ENCODE measurements around the gene ZBTB38. TPM values are rescaled to one million over a fixed set of nuclear protein-coding genes. Genes with fewer than 3 reads are reported as not detected.

The ZBTB38 gene
- total RNA-seq, 1 donor from 2014 or later, result 24.5 TPM

GRCh38 chr3:141368925-141369794, 856 bp downstream of the ZBTB38 start:
- Histone ChIP-seq H3K79me2 (ENCODE audit: low read depth) (no peaks in the 10 kb centered on the region), H3F3A (ENCODE audit: low read depth) (peaks cover 5% of the 10 kb centered on the region), H3K9ac (no peak overlapping the region), H3K9me3 (ENCODE audit: low read depth) (no peaks in the 10 kb centered on the region), H3K27me3 (no peaks in the 10 kb centered on the region), H2AFZ (replicated peaks) (peak overlapping the region; percentile 77), H3K4me2 (no peak overlapping the region), H3K4me1 (peaks cover 4% of the 10 kb centered on the region), H3K4me3 (no peak overlapping the region), H3K36me3 (no peaks in the 10 kb centered on the region), H3K27ac (no peak overlapping the region), H4K20me1 (ENCODE audit: low read depth) (no peaks in the 10 kb centered on the region)
- peak overlapping the region; percentile 99 for H3K27ac Mint-ChIP-seq
- no peaks in the 10 kb centered on the region for H3K27me3 Mint-ChIP-seq (ENCODE audit: insufficient read depth, low read depth)
- H3K36me3 Mint-ChIP-seq, result peaks cover 12% of the 10 kb centered on the region
- H3K4me1 Mint-ChIP-seq, result peaks cover 62% of the 10 kb centered on the region
- no peak for DNase-seq (ENCODE audit: low spot score)
- peak overlapping the region; percentile 71 for H3K4me3 Mint-ChIP-seq
- no peaks in the 10 kb centered on the region for H3K9me3 Mint-ChIP-seq
- TF ChIP-seq CTCF (IDR thresholded peaks at IDR 0.05) (no peak), EZH2phosphoT487 (IDR thresholded peaks at IDR 0.05) (no peak), EZH2 (IDR thresholded peaks at IDR 0.05) (no peak)

DNA sequence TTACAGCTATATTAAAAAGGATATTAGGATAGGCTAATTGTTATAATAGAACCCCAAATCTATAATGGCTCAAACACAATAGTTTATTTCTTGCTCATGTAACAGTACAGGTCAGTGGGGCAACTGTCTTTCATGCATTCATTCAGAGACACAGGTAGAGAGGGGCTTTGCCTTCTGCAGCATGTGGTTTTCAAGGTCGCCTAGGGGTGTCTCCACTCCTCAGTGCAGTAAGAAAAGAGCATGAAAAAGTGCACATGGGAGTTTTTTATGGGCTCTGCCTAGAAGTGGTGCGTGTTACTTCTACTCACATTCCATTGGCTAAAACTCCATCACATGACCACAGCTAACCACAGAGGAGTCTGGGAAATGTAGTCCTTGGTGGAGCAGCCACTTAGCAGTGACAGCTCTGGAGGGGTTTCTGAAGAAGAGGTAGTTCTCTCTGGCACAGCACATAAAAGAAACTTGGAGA, 1.8 kb downstream of the ZBTB38 start:
- H3K27ac ChIP-seq, result no peak overlapping the region
- H3K36me3 ChIP-seq, result no peaks in the 10 kb centered on the region
- Mint-ChIP-seq H3K4me1 (peaks cover 68% of the 10 kb centered on the region), H3K36me3 (peaks cover 12% of the 10 kb centered on the region), H3K27me3 (ENCODE audit: insufficient read depth, low read depth) (no peaks in the 10 kb centered on the region), H3K4me3 (no peak overlapping the region), H3K9me3 (no peaks in the 10 kb centered on the region), H3K27ac (peak overlapping the region; percentile 52)
- no peak overlapping the region for H3K4me3 ChIP-seq
- H3K9ac ChIP-seq, result no peak overlapping the region
- TF ChIP-seq CTCF (IDR thresholded peaks at IDR 0.05) (peak; percentile 21), EZH2 (IDR thresholded peaks at IDR 0.05) (no peak), EZH2phosphoT487 (IDR thresholded peaks at IDR 0.05) (no peak)
- no peaks in the 10 kb centered on the region for H4K20me1 ChIP-seq (ENCODE audit: low read depth)
- no peaks in the 10 kb centered on the region for H3K27me3 ChIP-seq
- no peak overlapping the region for H3K4me2 ChIP-seq
- H3F3A ChIP-seq (ENCODE audit: low read depth), result peaks cover 5% of the 10 kb centered on the region
- no peak overlapping the region for H2AFZ ChIP-seq (replicated peaks)
- peaks cover 4% of the 10 kb centered on the region for H3K4me1 ChIP-seq
- no peaks in the 10 kb centered on the region for H3K9me3 ChIP-seq (ENCODE audit: low read depth)
- DNase-seq (ENCODE audit: low spot score), result peak; percentile 78
- H3K79me2 ChIP-seq (ENCODE audit: low read depth), result no peaks in the 10 kb centered on the region

GRCh38 chr3:141371882-141372281, 3.6 kb downstream of the ZBTB38 start:
- Histone ChIP-seq H3K9me3 (ENCODE audit: low read depth) (no peaks in the 10 kb centered on the region), H3K4me2 (no peak overlapping the region), H3K27me3 (no peaks in the 10 kb centered on the region), H3K9ac (no peak overlapping the region), H3K27ac (no peak overlapping the region), H3F3A (ENCODE audit: low read depth) (peaks cover 5% of the 10 kb centered on the region), H3K4me3 (no peak overlapping the region), H4K20me1 (ENCODE audit: low read depth) (no peaks in the 10 kb centered on the region), H2AFZ (replicated peaks) (no peak overlapping the region), H3K79me2 (ENCODE audit: low read depth) (no peaks in the 10 kb centered on the region), H3K4me1 (peaks cover 4% of the 10 kb centered on the region), H3K36me3 (no peaks in the 10 kb centered on the region)
- H3K36me3 Mint-ChIP-seq, result peaks cover 25% of the 10 kb centered on the region
- no peak overlapping the region for H3K4me3 Mint-ChIP-seq
- no peak for DNase-seq (ENCODE audit: low spot score)
- H3K27ac Mint-ChIP-seq, result no peak overlapping the region
- peaks cover 3% of the 10 kb centered on the region for H3K27me3 Mint-ChIP-seq (ENCODE audit: insufficient read depth, low read depth)
- TF ChIP-seq EZH2phosphoT487 (IDR thresholded peaks at IDR 0.05) (no peak), EZH2 (IDR thresholded peaks at IDR 0.05) (no peak), CTCF (IDR thresholded peaks at IDR 0.05) (no peak)
- H3K9me3 Mint-ChIP-seq, result no peaks in the 10 kb centered on the region
- H3K4me1 Mint-ChIP-seq, result peaks cover 60% of the 10 kb centered on the region
